HCT116 (cell line): ENCODE measurements around the gene PAX5. TPM values are rescaled to one million over a fixed set of nuclear protein-coding genes. Genes with fewer than 3 reads are reported as not detected.

Experiments used
- ATAC-seq: fragments of 200-7000 bp; cut with Tn5 transposase; 2 replicates; pipeline ENCODE4 v1.9.1; 2020; ENCODE audit warnings: mild to moderate bottlenecking, moderate library complexity
- BruUV-seq: library from RNA; stranded (reverse); fragments of 400-500 nt; replicated peaks from 2 replicates; lab custom pipeline; 2021; lab: Mats Ljungman, UMichigan
- CTCF ChIA-PET: fragments of 300-600 bp; sonication (Branson Sonifier 250); formaldehyde crosslinking; loops from one replicate; lab custom pipeline; 2021; ENCODE audit warnings: antibody characterized with exemption; lab: Charles Lee
- POLR2A ChIA-PET: fragments of 300-600, 350-600 bp; sonication (Branson Sonifier 250); formaldehyde crosslinking; loops from one replicate; lab custom pipeline; 2021; ENCODE audit warnings: antibody characterized with exemption; lab: Charles Lee
- RAD21 ChIA-PET, 2 experiments: fragments of 300-600 bp; sonication (Branson Sonifier 250); formaldehyde crosslinking; loops; one replicate each; lab custom pipeline; 2023; ENCODE audit warnings: low total read pairs in 2 of 2; ENCODE audit not compliant: uncharacterized antibody in 2 of 2, unreplicated experiment in 2 of 2, low non-redundant PET in 1 of 2; lab: Charles Lee
- DNase-seq: peaks from one replicate; pipeline ENCODE4 v3.0.0-alpha.2; 2010; ENCODE audit warnings: low read depth, low spot score
- H2AFZ ChIP-seq: fragments of 200-600 bp; shearing (Covaris generic), sonication (generic); 2 replicates; pipeline ENCODE4 v1.6.1; 2017; ENCODE audit warnings: low read depth, mixed run types, mixed read lengths, antibody characterized with exemption, low read length; ENCODE audit not compliant: poor library complexity, severe bottlenecking
- H3K27ac ChIP-seq: 2 replicates; pipeline ENCODE4 v1.5.1; 2012; ENCODE audit warnings: low read depth, low read length
- H3K27me3 ChIP-seq: fragments of 200-600 bp; sonication (generic); 2 replicates; pipeline ENCODE4 v1.6.1; 2016; ENCODE audit warnings: mixed run types, low read length, mixed read lengths; ENCODE audit not compliant: insufficient read depth
- H3K36me3 ChIP-seq, 2 experiments: fragments of 200-500 bp in 1 of 2; fragments of 200-600 bp in 1 of 2; sonication (Bioruptor generic) in 1 of 2; sonication (generic) in 1 of 2; 2 replicates each; pipeline versions ENCODE4 v1.5.1 to v1.6.1; 2014 to 2016; ENCODE audit warnings: low read length in 2 of 2, inconsistent platforms in 1 of 2, mixed read lengths in 1 of 2, mixed run types in 1 of 2; ENCODE audit not compliant: insufficient read depth in 2 of 2, control insufficient read depth in 1 of 2
- H3K4me1 ChIP-seq, 2 experiments: fragments of 200-600 bp in 1 of 2; sonication (generic) in 1 of 2; 2 replicates each; pipeline versions ENCODE4 v1.5.1 to v1.6.1; 2012 to 2017; ENCODE audit warnings: low read length in 2 of 2, inconsistent platforms in 1 of 2, mild to moderate bottlenecking in 1 of 2, mixed read lengths in 1 of 2, mixed run types in 1 of 2, moderate library complexity in 1 of 2; ENCODE audit not compliant: insufficient read depth in 2 of 2, control insufficient read depth in 1 of 2
- H3K4me2 ChIP-seq: fragments of 200-600 bp; sonication (generic); 2 replicates; pipeline ENCODE4 v1.6.1; 2017; ENCODE audit warnings: mixed run types, low read length, mixed read lengths
- H3K4me3 ChIP-seq, 2 experiments: fragments of 200-600 bp in 1 of 2; sonication (generic) in 1 of 2; replicated peaks in 1 of 2; 2 replicates each; pipeline ENCODE4 v1.5.1; 2011 to 2016; ENCODE audit warnings: low read length in 2 of 2, control low read depth in 1 of 2, low read depth in 1 of 2, mild to moderate bottlenecking in 1 of 2, mixed read lengths in 1 of 2, mixed run types in 1 of 2
- H3K79me2 ChIP-seq: fragments of 200-600 bp; sonication (generic); 2 replicates; pipeline ENCODE4 v1.6.1; 2017; ENCODE audit warnings: mild to moderate bottlenecking, mixed run types, low read length, moderate library complexity, mixed read lengths; ENCODE audit not compliant: insufficient read depth
- H3K9ac ChIP-seq: fragments of 200-600 bp; sonication (generic); 2 replicates; pipeline ENCODE4 v1.6.1; 2016; ENCODE audit warnings: low read length, mixed read lengths
- H3K9me2 ChIP-seq: fragments of 200-600 bp; sonication (generic), shearing (Covaris generic); 2 replicates; pipeline ENCODE4 v1.6.1; 2017; ENCODE audit warnings: mixed run types, mild to moderate bottlenecking, moderate library complexity; ENCODE audit not compliant: insufficient read depth
- H3K9me3 ChIP-seq, 2 experiments: fragments of 200-500 bp in 1 of 2; fragments of 200-600 bp in 1 of 2; sonication (Bioruptor generic) in 1 of 2; sonication (generic) in 1 of 2; 2 replicates each; pipeline ENCODE4 v1.6.1; 2014 to 2017; ENCODE audit warnings: low read length in 2 of 2, mixed read lengths in 2 of 2, inconsistent platforms in 1 of 2, low read depth in 1 of 2, mild to moderate bottlenecking in 1 of 2, mixed run types in 1 of 2, moderate library complexity in 1 of 2; ENCODE audit not compliant: control insufficient read depth in 1 of 2, insufficient read depth in 1 of 2
- H4K20me1 ChIP-seq: fragments of 200-600 bp; sonication (generic), shearing (Covaris generic); 2 replicates; pipeline ENCODE4 v1.6.1; 2017; ENCODE audit warnings: mixed run types, mild to moderate bottlenecking, moderate library complexity; ENCODE audit not compliant: insufficient read depth
- ATF3 ChIP-seq: IDR thresholded peaks from 2 replicates; pipeline ENCODE4 v1.6.1; 2012
- CBX3 ChIP-seq: IDR thresholded peaks from 2 replicates; pipeline ENCODE4 v1.6.1; 2012; ENCODE audit warnings: low read depth
- CEBPB ChIP-seq: IDR thresholded peaks from 2 replicates; pipeline ENCODE4 v1.6.1; 2012; ENCODE audit warnings: low read depth
- EGR1 ChIP-seq: IDR thresholded peaks from 2 replicates; pipeline ENCODE4 v1.6.1; 2012; ENCODE audit warnings: low read depth
- ELF1 ChIP-seq: IDR thresholded peaks from 2 replicates; pipeline ENCODE4 v1.6.1; 2012; ENCODE audit warnings: low read depth, borderline replicate concordance
- EZH2 ChIP-seq: fragments of 200-600 bp; sonication (generic); IDR thresholded peaks from 2 replicates; pipeline ENCODE4 v1.6.1; 2017; ENCODE audit warnings: antibody characterized with exemption, mixed run types
- EZH2phosphoT487 ChIP-seq: fragments of 200-600 bp; IDR thresholded peaks from 2 replicates; pipeline ENCODE4 v1.6.1; 2018; ENCODE audit warnings: antibody characterized with exemption, borderline replicate concordance
- FOSL1 ChIP-seq: IDR thresholded peaks from 2 replicates; pipeline ENCODE4 v1.6.1; 2012; ENCODE audit warnings: low read depth
- JUND ChIP-seq: IDR thresholded peaks from 2 replicates; pipeline ENCODE4 v1.6.1; 2012
- POLR2A ChIP-seq: IDR thresholded peaks from 2 replicates; pipeline ENCODE4 v1.7.0; 2011; ENCODE audit warnings: borderline replicate concordance; ENCODE audit not compliant: insufficient read depth, insufficient read length; ENCODE audit errors: extremely low read depth
- RAD21 ChIP-seq: IDR thresholded peaks from 2 replicates; pipeline ENCODE4 v1.6.1; 2012; ENCODE audit warnings: low read depth, mild to moderate bottlenecking
- REST ChIP-seq: IDR thresholded peaks from 2 replicates; pipeline ENCODE4 v1.6.1; 2012; ENCODE audit warnings: low read depth
- SP1 ChIP-seq: IDR thresholded peaks from 2 replicates; pipeline ENCODE4 v1.6.1; 2012; ENCODE audit warnings: low read depth
- SRF ChIP-seq: IDR thresholded peaks from 2 replicates; pipeline ENCODE4 v1.6.1; 2012; ENCODE audit warnings: low read depth
- TCF7L2 ChIP-seq: IDR thresholded peaks from 2 replicates; pipeline ENCODE4 v1.7.0; 2011; ENCODE audit warnings: borderline replicate concordance, inconsistent platforms; ENCODE audit not compliant: insufficient read depth, insufficient read length; ENCODE audit errors: extremely low read depth
- YY1 ChIP-seq: IDR thresholded peaks from 2 replicates; pipeline ENCODE4 v1.6.1; 2011; ENCODE audit warnings: low read length, low read depth, moderate library complexity, mild to moderate bottlenecking; ENCODE audit not compliant: insufficient replicate concordance; ENCODE audit errors: extremely low read depth
- ZFX ChIP-seq: fragments of 450-650 bp; IDR thresholded peaks from 2 replicates; pipeline ENCODE4 v1.6.1; 2017
- intact Hi-C: fragments of 100-400 bp; cut with micrococcal nuclease; formaldehyde crosslinking; loops from 2 replicates; pipeline ENCODE4 v1.10.0; 2022
- total RNA-seq: library from RNA; stranded (reverse); gene quantifications from one replicate; pipeline ENCODE4 v1.2.1, GENCODE V29; 2021; ENCODE audit not compliant: unreplicated experiment
- TF ChIP-seq, protein P1 (sequence below): IDR thresholded peaks from 2 replicates; pipeline ENCODE4 v1.6.1; 2012
- TF ChIP-seq, protein P2 (sequence below): IDR thresholded peaks from 2 replicates; pipeline ENCODE4 v1.6.1; 2011; ENCODE audit warnings: mild to moderate bottlenecking, low read length, moderate library complexity; ENCODE audit not compliant: insufficient replicate concordance; ENCODE audit errors: extremely low read depth

PAX5 gene
- total RNA-seq, 1 experiment from 2014 or later: 0.17 TPM

DNA sequence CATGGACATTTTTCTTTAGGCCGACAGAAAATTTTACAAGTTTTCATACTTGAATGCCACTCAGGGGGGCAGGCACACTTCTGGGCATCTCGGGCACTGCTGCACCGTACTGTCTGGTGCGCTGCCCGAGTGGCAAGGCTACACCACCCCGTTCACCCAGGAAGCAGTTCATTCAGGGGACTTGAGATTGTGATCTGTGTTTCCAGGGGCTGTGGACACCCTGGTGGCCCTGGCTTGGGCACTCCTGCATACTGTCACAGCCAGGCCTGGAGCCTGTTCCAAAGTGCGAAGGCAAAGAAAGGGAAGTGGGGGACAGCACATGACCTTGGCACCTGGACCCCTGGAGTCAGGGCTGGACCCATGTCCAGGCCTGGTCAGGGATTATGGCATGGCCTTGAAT is 197.6 kb downstream of the PAX5 start:
- CTCF ChIA-PET: no interaction called here
- H3K27me3 ChIP-seq: no peaks in the 10 kb centered on the region; the same call in 1 of the 2 replicates
- DNase-seq (no peak), ATAC-seq (no peak)
- H2AFZ ChIP-seq: no peak overlapping the region
- POLR2A ChIA-PET: no interaction called here
- H3K4me2 ChIP-seq: no peak overlapping the region
- no peak overlapping the region for H3K27ac ChIP-seq
- intact Hi-C loops: no loop called here
- no peaks in the 10 kb centered on the region for H3K4me1 ChIP-seq
- BruUV-seq: no TSS peak
- TF ChIP-seq, protein P1, sequence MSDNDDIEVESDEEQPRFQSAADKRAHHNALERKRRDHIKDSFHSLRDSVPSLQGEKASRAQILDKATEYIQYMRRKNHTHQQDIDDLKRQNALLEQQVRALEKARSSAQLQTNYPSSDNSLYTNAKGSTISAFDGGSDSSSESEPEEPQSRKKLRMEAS: no peak
- TF ChIP-seq JUND (no peak), ATF3 (no peak), ZFX (no peak), REST (no peak), SRF (no peak), EZH2 (no peak), CBX3 (no peak), TCF7L2 (no peak), FOSL1 (no peak), EGR1 (no peak), SP1 (no peak), POLR2A (no peak), YY1 (no peak), EZH2phosphoT487 (no peak), RAD21 (no peak), CEBPB (no peak), ELF1 (no peak)
- TF ChIP-seq, protein P2, sequence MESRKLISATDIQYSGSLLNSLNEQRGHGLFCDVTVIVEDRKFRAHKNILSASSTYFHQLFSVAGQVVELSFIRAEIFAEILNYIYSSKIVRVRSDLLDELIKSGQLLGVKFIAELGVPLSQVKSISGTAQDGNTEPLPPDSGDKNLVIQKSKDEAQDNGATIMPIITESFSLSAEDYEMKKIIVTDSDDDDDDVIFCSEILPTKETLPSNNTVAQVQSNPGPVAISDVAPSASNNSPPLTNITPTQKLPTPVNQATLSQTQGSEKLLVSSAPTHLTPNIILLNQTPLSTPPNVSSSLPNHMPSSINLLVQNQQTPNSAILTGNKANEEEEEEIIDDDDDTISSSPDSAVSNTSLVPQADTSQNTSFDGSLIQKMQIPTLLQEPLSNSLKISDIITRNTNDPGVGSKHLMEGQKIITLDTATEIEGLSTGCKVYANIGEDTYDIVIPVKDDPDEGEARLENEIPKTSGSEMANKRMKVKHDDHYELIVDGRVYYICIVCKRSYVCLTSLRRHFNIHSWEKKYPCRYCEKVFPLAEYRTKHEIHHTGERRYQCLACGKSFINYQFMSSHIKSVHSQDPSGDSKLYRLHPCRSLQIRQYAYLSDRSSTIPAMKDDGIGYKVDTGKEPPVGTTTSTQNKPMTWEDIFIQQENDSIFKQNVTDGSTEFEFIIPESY: no peak
- H4K20me1 ChIP-seq: no peaks in the 10 kb centered on the region
- H3K4me3 ChIP-seq: no peak overlapping the region
- H3K79me2 ChIP-seq: no peaks in the 10 kb centered on the region
- no peaks in the 10 kb centered on the region for H3K9me2 ChIP-seq
- RAD21 ChIA-PET: no interaction called here
- H3K9me3 ChIP-seq: no peaks in the 10 kb centered on the region
- H3K9ac ChIP-seq: no peak overlapping the region
- H3K36me3 ChIP-seq: no peaks in the 10 kb centered on the region
